Panc1 (cell line): ENCODE measurements around the gene DCD.

Experiments used
- CTCF ChIP-seq: fragments of 450-650 bp; IDR thresholded peaks from 2 replicates; pipeline ENCODE4 v1.5.1; 2017; ENCODE audit warnings: mild to moderate bottlenecking
- POLR2AphosphoS5 ChIP-seq: IDR thresholded peaks from 2 replicates; pipeline ENCODE4 v1.6.1; 2012; ENCODE audit warnings: mild to moderate bottlenecking, low read depth, low read length, moderate library complexity
- REST ChIP-seq, 2 experiments: IDR thresholded peaks; 2 replicates each; pipeline ENCODE4 v1.6.1; 2011 to 2012; ENCODE audit warnings: low read depth in 2 of 2, control low read depth in 1 of 2, low read length in 1 of 2, mild to moderate bottlenecking in 1 of 2, moderate library complexity in 1 of 2; ENCODE audit not compliant: insufficient read depth in 1 of 2
- SIN3A ChIP-seq: IDR thresholded peaks from 2 replicates; pipeline ENCODE4 v1.6.1; 2012; ENCODE audit warnings: low read depth, mild to moderate bottlenecking, low read length, moderate library complexity, borderline replicate concordance; ENCODE audit not compliant: insufficient read depth
- TCF7L2 ChIP-seq: IDR thresholded peaks from 2 replicates; pipeline ENCODE4 v1.6.1; 2011; ENCODE audit warnings: mild to moderate bottlenecking, low read depth, low read length, inconsistent platforms

GRCh38 chr12:54657105-54657607 is 9.0 kb upstream of the DCD start:
- TF ChIP-seq POLR2AphosphoS5 (no peak), CTCF (no peak), REST (IDR thresholded peaks at IDR 0.05; ENCODE audit: insufficient read depth in 1 of 2, low read depth in 2 of 2, low read length in 1 of 2) (no peak), SIN3A (no peak), TCF7L2 (no peak)
